Mesendoderm (in vitro differentiated cells): ENCODE results near the gene LCT.
A peak's percentile ranks its signal among the peaks of the same experiment; 100 is the strongest.
"Not testable (repeated sequence)": the region's sequence is repeated elsewhere in the genome, so short reads cannot be mapped to it uniquely, and the experiment has no call there.

Experiments used
- DNase-seq: peaks from one replicate; pipeline ENCODE4 v3.0.0; 2013
- H2AK5ac ChIP-seq: 2 replicates; pipeline ENCODE4 v1.6.1; 2013; ENCODE audit warnings: low read length, inconsistent platforms
- H2BK120ac ChIP-seq: 2 replicates; pipeline ENCODE4 v1.6.1; 2013; ENCODE audit warnings: low read depth, mild to moderate bottlenecking, low read length, moderate library complexity, mixed read lengths
- H2BK15ac ChIP-seq: replicated peaks from 2 replicates; pipeline ENCODE4 v1.6.1; 2013; ENCODE audit warnings: low read depth, mild to moderate bottlenecking, moderate library complexity
- H2BK5ac ChIP-seq: 2 replicates; pipeline ENCODE4 v1.6.1; 2013; ENCODE audit warnings: low read length, inconsistent platforms
- H3K18ac ChIP-seq: 2 replicates; pipeline ENCODE4 v1.6.1; 2013; ENCODE audit warnings: mild to moderate bottlenecking, low read length, mixed read lengths
- H3K23ac ChIP-seq: one replicate; pipeline ENCODE4 v1.6.1; 2013; ENCODE audit warnings: low read length
- H3K27ac ChIP-seq: 2 replicates; pipeline ENCODE4 v1.5.1; 2013; ENCODE audit warnings: low read depth, mild to moderate bottlenecking, inconsistent platforms, low read length, moderate library complexity
- H3K27me3 ChIP-seq: 2 replicates; pipeline ENCODE4 v1.6.1; 2013; ENCODE audit warnings: low read length, control low read depth, mild to moderate bottlenecking, inconsistent platforms; ENCODE audit not compliant: insufficient read depth, poor library complexity
- H3K36me3 ChIP-seq: 2 replicates; pipeline ENCODE4 v1.6.1; 2013; ENCODE audit warnings: low read length, inconsistent platforms; ENCODE audit not compliant: control insufficient read depth, insufficient read depth
- H3K4ac ChIP-seq: one replicate; pipeline ENCODE4 v1.6.1; 2013; ENCODE audit warnings: low read depth, mild to moderate bottlenecking, low read length, moderate library complexity
- H3K4me1 ChIP-seq: 2 replicates; pipeline ENCODE4 v1.6.1; 2013; ENCODE audit warnings: low read depth, low read length, inconsistent platforms; ENCODE audit not compliant: control insufficient read depth
- H3K4me2 ChIP-seq: 2 replicates; pipeline ENCODE4 v1.6.1; 2013; ENCODE audit warnings: low read length
- H3K4me3 ChIP-seq: 2 replicates; pipeline ENCODE4 v1.5.1; 2013; ENCODE audit warnings: mild to moderate bottlenecking, low read length
- H3K56ac ChIP-seq: one replicate; pipeline ENCODE4 v1.6.1; 2013; ENCODE audit warnings: low read length
- H3K79me1 ChIP-seq: 2 replicates; pipeline ENCODE4 v1.6.1; 2013; ENCODE audit warnings: low read length, inconsistent platforms
- H3K79me2 ChIP-seq: 2 replicates; pipeline ENCODE4 v1.6.1; 2013; ENCODE audit warnings: mild to moderate bottlenecking, low read length; ENCODE audit not compliant: control insufficient read depth, insufficient read depth
- H3K9ac ChIP-seq: 2 replicates; pipeline ENCODE4 v1.6.1; 2013; ENCODE audit warnings: low read length, inconsistent platforms
- H4K5ac ChIP-seq: one replicate; pipeline ENCODE4 v1.6.1; 2013; ENCODE audit warnings: low read length
- H4K8ac ChIP-seq: one replicate; pipeline ENCODE4 v1.6.1; 2013; ENCODE audit warnings: low read depth, mild to moderate bottlenecking, control low read depth, low read length, moderate library complexity
- WGBS: extraction: QIAGEN DNeasy Blood & Tissue Kit; methylation state at CpG from one replicate; pipeline ENCODE4 v1.1.7; 2013; ENCODE audit warnings: low lambda C conversion rate, missing lambda C conversion rate; ENCODE audit not compliant: insufficient coverage; ENCODE audit errors: extremely low coverage; 5-methylcytosine and 5-hydroxymethylcytosine counted together

Gene LCT

DNA sequence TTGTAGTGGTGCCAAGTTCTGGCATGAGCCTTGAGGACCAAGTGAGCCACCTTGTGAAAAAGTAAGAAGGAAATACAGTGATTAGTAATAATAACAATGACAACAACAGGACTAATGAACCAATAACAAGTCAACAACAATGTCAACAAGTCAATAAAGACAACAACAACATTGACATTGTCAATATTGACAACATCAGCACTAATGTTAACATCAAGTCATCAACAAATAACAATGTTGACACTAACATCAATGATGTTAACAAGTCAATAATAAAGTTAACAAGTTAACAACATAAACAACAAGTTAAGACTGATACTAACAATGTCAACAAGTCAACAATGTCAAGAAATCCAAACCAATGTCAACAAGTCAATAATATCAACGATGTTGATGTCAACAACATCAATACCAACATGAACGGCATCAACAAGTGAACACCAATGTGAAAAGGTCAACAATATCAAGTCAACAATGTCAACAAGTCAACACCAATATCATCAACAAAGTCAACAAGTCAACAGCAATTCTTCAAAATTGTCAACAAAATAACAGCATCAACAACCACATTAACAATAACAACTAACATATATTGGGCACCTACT lies 24.0 kb downstream of the LCT start:
- H3K56ac ChIP-seq = no peak overlapping the region
- WGBS = no CpG with 5 or more reads among the region's 2 CpGs
- no peak for DNase-seq

DNA sequence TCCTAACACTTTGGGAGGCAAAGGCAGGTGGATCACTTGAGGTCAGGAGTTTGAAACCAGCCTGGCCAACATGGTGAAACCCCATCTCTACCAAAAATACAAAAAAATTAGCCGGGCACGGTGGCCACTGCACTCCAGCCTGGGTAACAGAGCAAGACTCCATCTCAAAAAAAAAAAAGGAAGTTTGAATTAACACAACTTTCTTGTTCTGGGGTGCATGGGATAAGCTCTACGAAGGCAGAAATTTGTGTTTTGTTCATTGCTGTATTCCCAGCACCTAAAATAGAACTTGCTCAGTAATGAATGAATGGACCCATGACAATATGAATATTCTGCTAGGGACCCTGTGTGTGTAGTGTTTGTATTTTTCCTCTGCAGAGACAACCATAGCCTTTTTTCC lies 29.1 kb downstream of the LCT start:
- not testable (repeated sequence) for H3K4me1 ChIP-seq, H3K4ac ChIP-seq, H3K4me3 ChIP-seq, H4K8ac ChIP-seq, DNase-seq, H3K27ac ChIP-seq, H3K56ac ChIP-seq, H3K27me3 ChIP-seq, H3K79me1 ChIP-seq, H3K36me3 ChIP-seq, H2AK5ac ChIP-seq, H3K18ac ChIP-seq, H4K5ac ChIP-seq, H3K23ac ChIP-seq, H2BK15ac ChIP-seq, H2BK5ac ChIP-seq, H2BK120ac ChIP-seq, H3K9ac ChIP-seq, H3K79me2 ChIP-seq, H3K4me2 ChIP-seq
- WGBS = no CpG with 5 or more reads among the region's 3 CpGs

More for the DNA sequence above, 24.0 kb downstream of the LCT start:
- Histone ChIP-seq H4K8ac (no peak overlapping the region), H3K4ac (no peak overlapping the region), H2BK5ac (no peak overlapping the region), H3K4me3 (no peak overlapping the region), H2BK15ac (no peak overlapping the region), H3K9ac (no peak overlapping the region), H3K79me2 (no peaks in the 10 kb centered on the region), H4K5ac (no peak overlapping the region), H2BK120ac (no peak overlapping the region), H2AK5ac (no peak overlapping the region), H3K36me3 (no peaks in the 10 kb centered on the region), H3K27ac (no peak overlapping the region), H3K18ac (no peak overlapping the region), H3K4me1 (no peaks in the 10 kb centered on the region), H3K79me1 (no peaks in the 10 kb centered on the region), H3K23ac (no peak overlapping the region), H3K27me3 (no peaks in the 10 kb centered on the region), H3K4me2 (no peak overlapping the region)

DNA sequence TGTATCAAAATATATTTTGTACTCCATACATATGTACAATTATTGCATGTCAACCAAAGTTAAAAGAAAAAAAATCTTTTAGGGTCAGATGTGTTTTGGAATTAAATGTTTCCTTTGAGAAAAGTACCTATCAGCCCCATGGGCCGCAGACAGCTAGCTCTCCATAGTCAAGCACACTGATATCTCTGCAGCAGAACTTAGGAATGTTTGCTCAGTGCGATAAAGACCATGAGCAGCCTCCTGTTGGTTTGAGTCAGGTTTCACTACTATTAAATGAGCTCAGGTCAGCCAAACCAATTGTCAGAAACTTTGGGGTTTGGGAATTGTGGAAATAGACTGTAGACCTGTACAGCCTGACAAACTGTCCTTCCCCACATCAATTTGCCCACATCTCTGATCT lies 33.7 kb downstream of the LCT start:
- Histone ChIP-seq H3K18ac (no peak overlapping the region), H2AK5ac (no peak overlapping the region), H4K5ac (no peak overlapping the region), H3K79me2 (no peaks in the 10 kb centered on the region), H3K4me2 (no peak overlapping the region), H3K4me3 (no peak overlapping the region), H4K8ac (no peak overlapping the region), H2BK15ac (no peak overlapping the region), H3K56ac (no peak overlapping the region), H3K9ac (no peak overlapping the region), H3K4me1 (no peaks in the 10 kb centered on the region), H3K27me3 (no peaks in the 10 kb centered on the region), H3K79me1 (no peaks in the 10 kb centered on the region), H3K36me3 (no peaks in the 10 kb centered on the region), H2BK5ac (no peak overlapping the region), H3K23ac (no peak overlapping the region), H3K27ac (no peak overlapping the region), H2BK120ac (no peak overlapping the region), H3K4ac (no peak overlapping the region)
- no CpG with 5 or more reads among the region's 2 CpGs for WGBS
- DNase-seq = no peak

DNA sequence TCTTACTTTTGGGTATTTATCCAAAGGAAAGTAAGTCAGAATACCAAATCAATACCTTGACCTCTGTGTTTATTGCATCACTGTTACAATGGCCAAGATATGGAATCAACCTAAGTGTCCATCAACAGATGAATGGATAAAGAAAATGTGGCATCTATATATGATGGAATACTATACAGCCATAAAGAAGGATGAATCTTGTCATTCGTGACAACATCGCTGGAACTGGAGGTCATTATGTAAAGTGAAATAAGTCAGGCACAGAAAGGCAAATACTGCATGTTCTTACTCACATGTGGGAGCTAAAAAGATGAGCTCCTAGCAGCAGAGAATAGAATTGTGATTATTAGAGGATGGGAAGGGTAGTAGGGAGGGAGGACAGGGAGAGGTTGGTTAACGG lies 34.6 kb downstream of the LCT start:
- Histone ChIP-seq H3K79me1 (no peaks in the 10 kb centered on the region), H3K27me3 (no peaks in the 10 kb centered on the region), H3K4me2 (no peak overlapping the region), H3K4me1 (no peaks in the 10 kb centered on the region), H3K79me2 (no peaks in the 10 kb centered on the region), H4K8ac (no peak overlapping the region), H2BK120ac (no peak overlapping the region), H4K5ac (no peak overlapping the region), H3K27ac (no peak overlapping the region), H3K56ac (no peak overlapping the region), H2BK15ac (no peak overlapping the region), H3K36me3 (no peaks in the 10 kb centered on the region), H3K18ac (no peak overlapping the region), H3K4me3 (no peak overlapping the region), H3K23ac (no peak overlapping the region), H3K4ac (no peak overlapping the region), H3K9ac (no peak overlapping the region), H2BK5ac (no peak overlapping the region), H2AK5ac (no peak overlapping the region)
- DNase-seq = no peak
- no CpG with 5 or more reads among the region's 3 CpGs for WGBS

DNA sequence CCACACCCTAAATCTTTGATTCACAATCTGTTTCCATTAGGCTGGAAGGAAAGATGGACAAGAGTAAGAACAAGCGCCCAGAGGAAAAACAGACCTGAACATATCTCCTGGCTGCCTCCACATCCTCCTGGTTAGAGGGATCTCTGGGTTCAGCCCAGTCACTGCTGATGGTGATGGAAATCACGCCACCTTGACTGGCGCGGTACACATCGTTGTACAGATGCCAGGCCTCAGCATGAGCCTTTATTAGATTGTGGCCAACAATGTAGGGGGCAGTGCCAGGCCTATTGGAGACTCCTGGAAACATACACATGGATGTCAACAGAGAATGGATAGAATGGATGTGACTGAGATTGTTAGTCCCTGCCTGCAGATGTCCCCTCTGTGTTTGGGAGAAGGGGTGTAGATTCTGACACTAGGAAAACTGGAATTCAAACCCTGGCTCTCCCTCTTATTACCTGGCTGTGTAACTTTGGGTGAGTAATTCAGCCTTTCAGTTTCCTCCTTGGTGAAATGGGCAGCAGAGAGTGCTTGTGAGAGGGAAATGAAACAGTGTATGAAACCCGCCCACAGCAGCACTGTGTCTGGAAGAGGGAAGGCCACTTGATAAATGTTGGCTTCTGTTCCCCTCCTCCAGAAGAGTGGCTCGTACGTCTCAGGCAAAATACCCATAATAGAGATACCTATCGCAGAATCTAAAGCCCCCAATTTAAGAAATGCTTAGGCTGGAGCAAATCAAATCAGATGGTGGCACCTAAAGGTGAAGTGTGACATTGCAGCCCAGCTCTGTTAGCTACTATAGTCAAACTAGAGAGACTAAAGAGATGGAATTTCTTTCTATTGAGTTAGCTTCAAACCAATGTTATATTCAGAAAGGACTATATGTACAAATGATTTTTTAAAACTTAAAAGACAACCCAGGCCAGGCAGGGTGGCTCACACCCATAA lies 36.2 kb downstream of the LCT start:
- H3K79me2 ChIP-seq = no peaks in the 10 kb centered on the region
- H3K27ac ChIP-seq = no peak overlapping the region
- no peak for DNase-seq
- H3K4me2 ChIP-seq = no peak overlapping the region
- H2BK15ac ChIP-seq = no peak overlapping the region
- H4K5ac ChIP-seq = no peak overlapping the region
- H3K18ac ChIP-seq = no peak overlapping the region
- H3K56ac ChIP-seq = no peak overlapping the region
- no peak overlapping the region for H2AK5ac ChIP-seq
- H2BK5ac ChIP-seq = no peak overlapping the region
- no CpG with 5 or more reads among the region's 9 CpGs for WGBS
- no peak overlapping the region for H2BK120ac ChIP-seq
- peak overlapping the region; percentile 6 for H3K4me3 ChIP-seq
- H3K4ac ChIP-seq = no peak overlapping the region
- H3K23ac ChIP-seq = no peak overlapping the region
- H3K27me3 ChIP-seq = no peaks in the 10 kb centered on the region
- H3K4me1 ChIP-seq = no peaks in the 10 kb centered on the region
- no peak overlapping the region for H3K9ac ChIP-seq
- H3K79me1 ChIP-seq = no peaks in the 10 kb centered on the region
- H3K36me3 ChIP-seq = no peaks in the 10 kb centered on the region
- no peak overlapping the region for H4K8ac ChIP-seq
